OCI-LY7 (cell line): Measurements from ENCODE around the gene ATF6B. TPM values are rescaled to one million over a fixed set of nuclear protein-coding genes. Genes with fewer than 3 reads are reported as not detected.

Source experiments
- BruUV-seq: library from RNA; stranded (reverse); fragments of 400-500 nt; replicated peaks from 2 replicates; lab custom pipeline; 2021; lab: Mats Ljungman, UMichigan
- CTCF ChIA-PET: fragments of 300-600 bp; sonication (Branson Sonifier 250); formaldehyde crosslinking; loops from one replicate; lab custom pipeline; 2022; ENCODE audit warnings: antibody characterized with exemption; ENCODE audit not compliant: unreplicated experiment; lab: Charles Lee
- POLR2A ChIA-PET: fragments of 300-600 bp; sonication (Branson Sonifier 250); formaldehyde crosslinking; loops from one replicate; lab custom pipeline; 2022; ENCODE audit warnings: antibody characterized with exemption; lab: Charles Lee
- DNase-seq: peaks from one replicate; pipeline ENCODE4 v3.0.0-alpha.2; 2015; ENCODE audit warnings: low spot score
- H2AFZ ChIP-seq: fragments of 200-600 bp; sonication (generic), shearing (Covaris generic); 2 replicates; pipeline ENCODE4 v1.6.1; 2014; ENCODE audit warnings: mild to moderate bottlenecking, antibody characterized with exemption, low read length, moderate library complexity
- H3K27ac ChIP-seq: fragments of 200-600 bp; sonication (generic); 2 replicates; pipeline ENCODE4 v1.5.1; 2014; ENCODE audit warnings: mixed run types, low read depth, mild to moderate bottlenecking, moderate library complexity, low read length, inconsistent platforms; ENCODE audit not compliant: poor library complexity, severe bottlenecking
- H3K36me3 ChIP-seq: fragments of 200-600 bp; sonication (generic); 2 replicates; pipeline ENCODE4 v1.6.1; 2014; ENCODE audit warnings: mild to moderate bottlenecking, antibody characterized with exemption, low read length, moderate library complexity, mixed read lengths; ENCODE audit not compliant: insufficient read depth
- H3K4me1 ChIP-seq: fragments of 200-600 bp; sonication (generic); 2 replicates; pipeline ENCODE4 v1.5.1; 2014; ENCODE audit warnings: mild to moderate bottlenecking, low read length; ENCODE audit not compliant: insufficient read depth, poor library complexity, severe bottlenecking
- H3K4me2 ChIP-seq: fragments of 200-600 bp; sonication (generic); 2 replicates; pipeline ENCODE4 v1.6.1; 2014; ENCODE audit warnings: mild to moderate bottlenecking, low read length
- H3K4me3 ChIP-seq: fragments of 200-600 bp; sonication (generic); 2 replicates; pipeline ENCODE4 v1.5.1; 2014; ENCODE audit warnings: mild to moderate bottlenecking, low read depth, low read length; ENCODE audit not compliant: poor library complexity, severe bottlenecking
- H3K79me2 ChIP-seq: fragments of 200-600 bp; sonication (generic); 2 replicates; pipeline ENCODE4 v1.6.1; 2016; ENCODE audit warnings: low read depth, mild to moderate bottlenecking, low read length, moderate library complexity, mixed read lengths; ENCODE audit not compliant: insufficient read depth
- H3K9me2 ChIP-seq: fragments of 200-600 bp; sonication (generic); 2 replicates; pipeline ENCODE4 v1.6.1; 2016; ENCODE audit warnings: mild to moderate bottlenecking, low read length, mixed read lengths; ENCODE audit not compliant: insufficient read depth
- H3K9me3 ChIP-seq: fragments of 200-600 bp; sonication (generic); 2 replicates; pipeline ENCODE4 v1.6.1; 2014; ENCODE audit warnings: mild to moderate bottlenecking, mixed run types, low read length, mixed read lengths
- H4K20me1 ChIP-seq: fragments of 200-600 bp; sonication (generic); 2 replicates; pipeline ENCODE4 v1.6.1; 2014; ENCODE audit warnings: mild to moderate bottlenecking, antibody characterized with exemption, low read length, moderate library complexity, mixed read lengths; ENCODE audit not compliant: insufficient read depth
- CTCF ChIP-seq: fragments of 200-600 bp; sonication (generic); conservative IDR thresholded peaks from 2 replicates; pipeline ENCODE4 v1.5.1; 2014; ENCODE audit warnings: mild to moderate bottlenecking, antibody characterized with exemption, low read length, moderate library complexity, mixed read lengths
- EZH2phosphoT487 ChIP-seq: fragments of 200-600 bp; sonication (generic); IDR thresholded peaks from 2 replicates; pipeline ENCODE4 v1.6.1; 2018; ENCODE audit warnings: low read depth, borderline replicate concordance, mild to moderate bottlenecking, mixed run types, antibody characterized with exemption, low read length, moderate library complexity, mixed read lengths
- intact Hi-C: fragments of 100-400 bp; cut with micrococcal nuclease; formaldehyde crosslinking; loops from one replicate; pipeline ENCODE4 v1.10.0; 2022; ENCODE audit not compliant: unreplicated experiment
- total RNA-seq, 2 experiments: library from RNA; depleted of rRNA in 1 of 2; stranded (reverse); fragments of >200 nt in 1 of 2; shearing (Covaris generic) in 1 of 2; gene quantifications; 2 replicates each; pipeline ENCODE4 v1.2.3, GENCODE V29; 2014 to 2022

ATF6B gene
- total RNA-seq, 2 experiments from 2014 or later, result 57.7 to 122 TPM

DNA sequence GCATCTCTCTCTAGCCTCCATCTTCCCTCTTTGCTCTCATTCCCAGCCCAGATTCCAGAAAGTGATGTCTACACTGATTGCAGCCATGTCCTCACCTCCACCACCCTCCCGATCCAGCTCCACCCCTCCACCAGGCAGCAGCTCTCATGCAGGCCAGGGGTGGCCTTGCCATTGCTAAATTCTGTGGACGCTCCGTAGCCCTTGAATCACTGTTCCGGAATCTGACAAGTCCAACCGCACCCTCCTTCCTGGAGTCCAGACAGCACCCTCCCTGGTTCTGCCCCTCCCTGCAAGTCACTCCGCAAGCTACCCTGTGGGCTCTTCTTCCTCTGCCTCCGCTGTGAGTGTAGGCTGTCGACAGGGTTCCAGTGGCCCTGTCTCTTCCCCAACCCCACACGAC, 45.1 kb downstream of the ATF6B start:
- H4K20me1 ChIP-seq, result no peaks in the 10 kb centered on the region
- POLR2A ChIA-PET, result interaction anchor here (0.7 kb wide), 1 partner anchor 180 kb away, joined by 3 read pairs; no protein-coding TSS in a partner anchor
- DNase-seq, result no peak
- H3K27ac ChIP-seq, result no peak overlapping the region
- no peak overlapping the region for H3K4me3 ChIP-seq
- BruUV-seq, result no TSS peak
- intact Hi-C loops, result no loop called here
- CTCF ChIA-PET, result no interaction called here
- no peaks in the 10 kb centered on the region for H3K79me2 ChIP-seq
- no peaks in the 10 kb centered on the region for H3K9me3 ChIP-seq
- no peaks in the 10 kb centered on the region for H3K4me1 ChIP-seq
- H3K4me2 ChIP-seq, result no peak overlapping the region
- no peak overlapping the region for H2AFZ ChIP-seq
- H3K9me2 ChIP-seq, result no peaks in the 10 kb centered on the region
- TF ChIP-seq CTCF (no peak), EZH2phosphoT487 (no peak)
- H3K36me3 ChIP-seq, result no peaks in the 10 kb centered on the region

GRCh38 chr6:32082478-32082877, 45.6 kb downstream of the ATF6B start:
- H3K4me2 ChIP-seq, result no peak overlapping the region
- H3K79me2 ChIP-seq, result no peaks in the 10 kb centered on the region
- CTCF ChIA-PET, result no interaction called here
- no peak for DNase-seq
- no peak overlapping the region for H2AFZ ChIP-seq
- TF ChIP-seq EZH2phosphoT487 (no peak), CTCF (no peak)
- POLR2A ChIA-PET, result interaction anchor here (0.6 to 0.7 kb wide), 2 partner anchors 19 to 181 kb away, joined by 3 to 4 read pairs; no protein-coding TSS in a partner anchor
- H3K27ac ChIP-seq, result no peak overlapping the region
- intact Hi-C loops, result no loop called here
- BruUV-seq, result no TSS peak
- no peaks in the 10 kb centered on the region for H3K4me1 ChIP-seq
- no peaks in the 10 kb centered on the region for H3K9me3 ChIP-seq
- no peaks in the 10 kb centered on the region for H3K36me3 ChIP-seq
- no peak overlapping the region for H3K4me3 ChIP-seq
- no peaks in the 10 kb centered on the region for H4K20me1 ChIP-seq
- H3K9me2 ChIP-seq, result no peaks in the 10 kb centered on the region

GRCh38 chr6:32081168-32081990, 46.7 kb downstream of the ATF6B start:
- POLR2A ChIA-PET, result no interaction called here
- Histone ChIP-seq H3K4me1 (no peaks in the 10 kb centered on the region), H3K79me2 (no peaks in the 10 kb centered on the region), H4K20me1 (no peaks in the 10 kb centered on the region), H3K27ac (no peak overlapping the region), H3K9me3 (no peaks in the 10 kb centered on the region), H2AFZ (no peak overlapping the region), H3K36me3 (no peaks in the 10 kb centered on the region), H3K4me3 (no peak overlapping the region), H3K4me2 (no peak overlapping the region), H3K9me2 (no peaks in the 10 kb centered on the region)
- no peak for TF ChIP-seq CTCF
- no peak for TF ChIP-seq EZH2phosphoT487
- intact Hi-C loops, result no loop called here
- BruUV-seq, result no TSS peak
- DNase-seq, result no peak
- CTCF ChIA-PET, result no interaction called here
